ENCODE data around the gene CLECL1. TPM values are rescaled to one million over a fixed set of nuclear protein-coding genes. Genes with fewer than 3 reads are reported as not detected.
"Not testable (repeated sequence)": the region's sequence is repeated elsewhere in the genome, so short reads cannot be mapped to it uniquely, and the experiment has no call there.

CLECL1 gene
- total RNA-seq, 4 donors from 2014 or later, result not detected

DNA sequence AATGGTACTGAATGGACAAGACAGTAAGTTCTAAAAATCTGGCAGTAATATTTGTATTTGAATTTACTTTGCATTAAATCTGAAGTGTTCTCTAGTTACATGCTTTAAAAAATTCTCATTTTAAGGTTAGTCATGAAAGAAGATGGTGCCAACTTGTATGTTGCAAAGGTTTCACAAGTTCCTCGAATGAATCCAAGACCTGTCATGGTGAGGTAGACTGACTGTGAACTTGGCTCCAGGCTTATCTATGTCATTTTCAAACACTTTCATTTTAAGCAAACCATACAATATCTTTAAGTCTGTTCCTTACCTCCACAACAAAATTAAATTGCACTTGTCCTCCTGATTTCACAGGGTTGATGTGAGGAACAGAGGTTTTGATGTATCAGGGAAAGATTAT is 40.0 kb downstream of the CLECL1 start:
- Histone ChIP-seq H3K27me3 (no peaks in the 10 kb centered on the region), H3K4me1 (no peaks in the 10 kb centered on the region), H3K27ac (no peak overlapping the region), H3K9me3 (no peaks in the 10 kb centered on the region), H3K36me3 (peaks cover 0 to 25% of the 10 kb centered on the region in 2 donors), H3K4me3 (no peak overlapping the region)
- TF ChIP-seq, protein P1, sequence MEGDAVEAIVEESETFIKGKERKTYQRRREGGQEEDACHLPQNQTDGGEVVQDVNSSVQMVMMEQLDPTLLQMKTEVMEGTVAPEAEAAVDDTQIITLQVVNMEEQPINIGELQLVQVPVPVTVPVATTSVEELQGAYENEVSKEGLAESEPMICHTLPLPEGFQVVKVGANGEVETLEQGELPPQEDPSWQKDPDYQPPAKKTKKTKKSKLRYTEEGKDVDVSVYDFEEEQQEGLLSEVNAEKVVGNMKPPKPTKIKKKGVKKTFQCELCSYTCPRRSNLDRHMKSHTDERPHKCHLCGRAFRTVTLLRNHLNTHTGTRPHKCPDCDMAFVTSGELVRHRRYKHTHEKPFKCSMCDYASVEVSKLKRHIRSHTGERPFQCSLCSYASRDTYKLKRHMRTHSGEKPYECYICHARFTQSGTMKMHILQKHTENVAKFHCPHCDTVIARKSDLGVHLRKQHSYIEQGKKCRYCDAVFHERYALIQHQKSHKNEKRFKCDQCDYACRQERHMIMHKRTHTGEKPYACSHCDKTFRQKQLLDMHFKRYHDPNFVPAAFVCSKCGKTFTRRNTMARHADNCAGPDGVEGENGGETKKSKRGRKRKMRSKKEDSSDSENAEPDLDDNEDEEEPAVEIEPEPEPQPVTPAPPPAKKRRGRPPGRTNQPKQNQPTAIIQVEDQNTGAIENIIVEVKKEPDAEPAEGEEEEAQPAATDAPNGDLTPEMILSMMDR (IDR thresholded peaks at IDR 0.05 in 4 of 5, conservative IDR thresholded peaks at IDR 0.05 in 1 of 5), result no peak
- no peak for TF ChIP-seq POLR2A (IDR thresholded peaks at IDR 0.05)
- ATAC-seq (no peak), DNase-seq (no peak)
- intact Hi-C loops (cut with DNase I; ENCODE audit: low total_unique reads) (no loop called here), in situ Hi-C loops (cut with MboI; ENCODE audit: low sequenced_read_pairs in 4 of 4) (no loop called here)

DNA sequence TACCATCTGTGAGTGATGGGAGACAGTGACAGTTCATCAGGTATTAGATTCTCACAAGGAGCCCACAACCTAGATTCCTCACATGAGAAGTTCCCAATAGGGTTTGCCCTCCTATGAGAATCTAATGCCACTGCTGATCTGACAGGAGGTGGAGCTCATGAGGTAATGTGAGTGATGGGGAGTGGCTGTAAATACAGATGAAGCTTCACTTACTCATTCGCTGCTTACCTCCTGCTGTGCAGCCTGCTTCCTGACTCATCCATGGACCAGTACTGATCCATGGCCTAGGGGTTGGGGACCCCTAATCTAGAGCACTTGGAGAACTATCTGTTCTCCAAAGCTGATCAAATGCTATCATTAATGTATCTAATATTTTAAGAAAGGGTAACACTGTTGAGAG is 45.7 kb downstream of the CLECL1 start:
- peaks cover 0 to 2% (median 0%) of the 10 kb centered on the region in 3 donors for H3K9me3 ChIP-seq
- in situ Hi-C loops (cut with MboI; ENCODE audit: low sequenced_read_pairs in 4 of 4), result no loop called here
- peaks cover 0 to 6% of the 10 kb centered on the region in 2 donors for H3K36me3 ChIP-seq
- TF ChIP-seq POLR2A (IDR thresholded peaks at IDR 0.05), result no peak
- TF ChIP-seq, protein P1 (IDR thresholded peaks at IDR 0.05 in 4 of 5, conservative IDR thresholded peaks at IDR 0.05 in 1 of 5), result no peak
- no peak for ATAC-seq
- no peak overlapping the region for H3K4me3 ChIP-seq
- no peak for DNase-seq
- intact Hi-C loops (cut with DNase I; ENCODE audit: low total_unique reads), result no loop called here
- no peak overlapping the region for H3K27ac ChIP-seq
- H3K27me3 ChIP-seq, result no peaks in the 10 kb centered on the region
- no peaks in the 10 kb centered on the region for H3K4me1 ChIP-seq

DNA sequence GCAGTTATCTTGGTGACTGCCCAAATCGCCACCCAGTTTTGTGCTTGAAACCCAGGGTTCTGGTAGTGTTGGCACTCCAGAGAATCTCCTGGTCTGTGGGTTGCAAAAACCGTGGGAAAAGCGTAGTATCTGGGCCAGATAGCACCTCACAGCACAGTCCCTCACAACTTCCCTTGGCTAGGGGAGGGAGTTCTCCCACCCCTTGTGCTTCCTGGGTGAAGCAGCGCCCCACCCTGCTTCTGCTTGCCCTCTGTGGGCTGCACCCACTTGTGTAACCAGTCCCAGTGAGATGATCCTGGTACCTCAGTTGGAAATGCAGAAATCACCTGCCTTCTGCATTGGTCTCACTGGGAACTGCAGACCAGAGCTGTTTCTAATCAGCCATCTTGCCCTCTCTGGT is 47.0 kb downstream of the CLECL1 start:
- no peak for ATAC-seq
- Histone ChIP-seq H3K27me3 (no peaks in the 10 kb centered on the region), H3K27ac (no peak overlapping the region), H3K4me3 (no peak overlapping the region), H3K4me1 (no peaks in the 10 kb centered on the region), H3K9me3 (peaks cover 0 to 2% (median 0%) of the 10 kb centered on the region in 3 donors), H3K36me3 (peaks cover 0 to 4% of the 10 kb centered on the region in 2 donors)
- intact Hi-C loops (cut with DNase I; ENCODE audit: low total_unique reads), result no loop called here
- DNase-seq, result no peak
- in situ Hi-C loops (cut with MboI; ENCODE audit: low sequenced_read_pairs in 4 of 4), result no loop called here
- TF ChIP-seq, protein P1 (IDR thresholded peaks at IDR 0.05 in 4 of 5, conservative IDR thresholded peaks at IDR 0.05 in 1 of 5), result no peak
- no peak for TF ChIP-seq POLR2A (IDR thresholded peaks at IDR 0.05)

DNA sequence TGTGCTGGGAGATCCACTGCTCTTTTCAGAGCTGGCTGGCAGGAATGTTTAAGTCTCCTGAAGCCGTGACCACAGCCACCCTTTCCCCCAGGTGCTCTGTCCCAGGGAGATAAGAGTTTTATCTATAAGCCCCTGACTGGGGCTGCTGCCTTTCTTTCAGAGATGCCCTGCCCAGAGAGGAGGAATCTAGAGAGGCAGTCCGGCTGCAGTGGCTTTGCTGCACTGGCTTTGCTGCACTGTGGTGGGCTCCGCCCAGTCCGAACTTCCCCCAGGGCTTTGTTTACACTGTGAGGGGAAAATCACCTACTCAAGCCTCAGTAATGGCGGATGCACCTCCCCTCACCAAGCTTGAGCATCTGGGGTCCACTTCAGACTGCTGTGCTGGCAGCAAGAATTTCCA is 47.5 kb downstream of the CLECL1 start:
- DNase-seq; H3K4me3 ChIP-seq; H3K36me3 ChIP-seq; H3K27ac ChIP-seq; in situ Hi-C loops (cut with MboI; ENCODE audit: low sequenced_read_pairs in 4 of 4); H3K4me1 ChIP-seq; ATAC-seq; H3K27me3 ChIP-seq; intact Hi-C loops (cut with DNase I; ENCODE audit: low total_unique reads); H3K9me3 ChIP-seq: not testable (repeated sequence)

DNA sequence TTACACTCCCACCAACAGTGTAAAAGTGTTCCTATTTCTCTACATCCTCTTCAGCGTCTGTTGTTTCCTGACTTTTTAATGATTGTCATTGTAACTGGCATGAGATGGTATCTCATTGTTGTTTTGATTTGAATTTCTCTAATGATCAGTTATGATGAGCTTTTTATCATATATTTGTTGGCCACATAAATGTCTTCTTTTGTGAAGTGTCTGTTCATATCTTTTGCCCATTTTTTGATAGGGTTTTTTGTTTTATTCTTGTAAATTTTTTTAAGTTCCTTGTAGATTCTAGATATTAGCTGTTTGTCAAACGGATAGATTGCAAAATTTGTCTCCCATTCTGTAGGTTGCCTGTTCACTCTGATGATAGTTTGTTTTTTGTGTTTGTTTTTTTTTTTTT is 49.9 kb downstream of the CLECL1 start:
- intact Hi-C loops (cut with DNase I; ENCODE audit: low total_unique reads), result not testable (repeated sequence)

DNA sequence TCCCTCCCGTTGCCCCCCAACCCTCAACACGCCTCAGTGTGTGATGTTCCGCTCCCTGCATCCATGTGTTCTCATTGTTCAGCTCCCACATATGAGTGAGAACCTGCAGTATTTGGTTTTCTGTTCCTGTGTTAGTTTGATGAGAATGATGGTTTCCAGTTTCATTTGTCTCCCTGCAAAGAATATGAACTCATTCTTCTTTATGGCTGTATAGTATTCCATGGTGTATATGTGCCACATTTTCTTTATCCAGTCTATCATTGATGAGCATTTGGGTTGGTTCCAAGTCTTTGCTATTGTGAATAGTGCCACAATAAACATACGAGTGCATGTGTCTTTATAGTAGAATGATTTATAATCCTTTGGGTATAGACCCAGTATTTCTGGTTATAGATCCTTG is 50.4 kb downstream of the CLECL1 start:
- H3K27ac ChIP-seq; H3K9me3 ChIP-seq; H3K4me3 ChIP-seq; H3K36me3 ChIP-seq; ATAC-seq; H3K27me3 ChIP-seq; H3K4me1 ChIP-seq; DNase-seq; in situ Hi-C loops (cut with MboI; ENCODE audit: low sequenced_read_pairs in 4 of 4); intact Hi-C loops (cut with DNase I; ENCODE audit: low total_unique reads): not testable (repeated sequence)

More for the DNA sequence above, 49.9 kb downstream of the CLECL1 start:
- H3K27ac ChIP-seq; H3K4me1 ChIP-seq; ATAC-seq; H3K36me3 ChIP-seq; DNase-seq; H3K9me3 ChIP-seq; in situ Hi-C loops (cut with MboI; ENCODE audit: low sequenced_read_pairs in 4 of 4); H3K27me3 ChIP-seq; H3K4me3 ChIP-seq: not testable (repeated sequence)
